ENCODE measurements around the gene CEPT1. TPM values are rescaled to one million over a fixed set of nuclear protein-coding genes. Genes with fewer than 3 reads are reported as not detected.

Gene CEPT1
- total and polyA plus RNA-seq, 9 of the 15 experiments (the other 6 are each of a cell fraction or from before 2014, with no cell fraction given), result 24.4 to 72.6 (median 42.4) TPM

- TF ChIP-seq FOSL1 (tag; conservative IDR thresholded peaks at IDR 0.05) (peak; percentile 51), THRAP3 (IDR thresholded peaks at IDR 0.05; ENCODE audit: borderline replicate concordance) (no peak), PML (IDR thresholded peaks at IDR 0.05; ENCODE audit: low read length) (0 out of 2 replicates have a peak, but pooled peaks have one; percentile 24), CBX8 (IDR thresholded peaks at IDR 0.05; ENCODE audit: borderline replicate concordance, extremely low read depth, low read depth, low read length, poor library complexity, severe bottlenecking) (no peak), PHF8 (IDR thresholded peaks at IDR 0.05; ENCODE audit: borderline replicate concordance, low read length) (no peak), NFE2 (IDR thresholded peaks at IDR 0.05; ENCODE audit: low read depth) (peak; percentile 68), SAFB2 (IDR thresholded peaks at IDR 0.05; ENCODE audit: borderline replicate concordance, low read depth, low read length, severe bottlenecking) (no peak), PHTF2 (CRISPR knock-in tag; IDR thresholded peaks at IDR 0.05) (no peak), FOXA1 (IDR thresholded peaks at IDR 0.05; ENCODE audit: borderline replicate concordance) (no peak), SMARCC2 (IDR thresholded peaks at IDR 0.05; ENCODE audit: low read depth) (0 out of 2 replicates have a peak, but pooled peaks have one; percentile 52), HDAC1 (IDR thresholded peaks at IDR 0.05) (0 out of 4 replicates have a peak, but pooled peaks of 1 of the 2 experiments have one; percentile 38), MAFF (IDR thresholded peaks at IDR 0.05; ENCODE audit: low read length) (peak; percentile 23; the same call in 1 of the 2 replicates)
These were observed 32.4 kb downstream of the CEPT1 start (continued) for GRCh38 chr1:111172463-111172862.

GRCh38 chr1:111174070-111174469 is 34.0 kb downstream of the CEPT1 start:
- no peaks in the 10 kb centered on the region for H3K9me3 ChIP-seq (replicated peaks; ENCODE audit: control insufficient read depth, insufficient read depth, low read depth, low read length)
- intact Hi-C loops (cut with micrococcal nuclease), result no loop called here
- no peaks in the 10 kb centered on the region for H3K79me2 ChIP-seq (ENCODE audit: control insufficient read depth, insufficient read depth, low read length)
- peaks cover 74% of the 10 kb centered on the region for H3K36me3 ChIP-seq (ENCODE audit: control insufficient read depth, insufficient read depth, low read length)
- no peak for ATAC-seq
- ChIA-PET CTCF (ENCODE audit: low intra/inter-chr PET ratio) (no interaction called here), POLR2A (interaction anchor here (1.5 to 2.1 kb wide), 3 partner anchors 9 to 14 kb away, joined by 4 to 6 read pairs (median 5); no protein-coding TSS in a partner anchor)
- no peaks in the 10 kb centered on the region for H3K27me3 ChIP-seq (ENCODE audit: control insufficient read depth in 2 of 2, insufficient read depth in 2 of 2, low read length in 2 of 2)
- H3K4me1 ChIP-seq (replicated peaks in 1 of 2; ENCODE audit: control insufficient read depth in 2 of 2, insufficient read depth in 2 of 2, low read length in 2 of 2), result peaks cover 0 to 9% of the 10 kb centered on the region in 2 experiments; a peak in 2 of 5 replicates
- no peak overlapping the region for H3K4me3 ChIP-seq
- H4K20me1 ChIP-seq (replicated peaks; ENCODE audit: control insufficient read depth, insufficient read depth, low read length), result no peaks in the 10 kb centered on the region
- in situ Hi-C loops (cut with MboI), result no loop called here
- no TSS peak for BruUV-seq (replicated peaks)
- H3K9me1 ChIP-seq (ENCODE audit: control insufficient read depth, insufficient read depth, low read length), result no peaks in the 10 kb centered on the region
- H3K9ac ChIP-seq (ENCODE audit: insufficient read depth in 1 of 2, low read depth in 2 of 2, low read length in 2 of 2), result no peak overlapping the region
- no peak overlapping the region for H3K4me2 ChIP-seq (ENCODE audit: insufficient read depth, low read length)
- H3K27ac ChIP-seq (ENCODE audit: extremely low read depth, low read depth, low read length), result no peak overlapping the region
- no peak for FAIRE-seq
- no peak for DNase-seq (ENCODE audit: extremely low read depth in 1 of 4, low spot score in 3 of 4)
- H2AFZ ChIP-seq (ENCODE audit: low read depth, low read length), result no peak overlapping the region
- TF ChIP-seq FOXP4 (CRISPR knock-in tag; IDR thresholded peaks at IDR 0.05; ENCODE audit: borderline replicate concordance) (no peak), ZNF280B (CRISPR knock-in tag; IDR thresholded peaks at IDR 0.05) (no peak), ZFP1 (CRISPR knock-in tag; IDR thresholded peaks at IDR 0.05) (no peak), MBD1 (CRISPR knock-in tag; IDR thresholded peaks at IDR 0.05) (no peak), NELFE (IDR thresholded peaks at IDR 0.05; ENCODE audit: insufficient read depth, insufficient read length) (no peak), ZNF347 (CRISPR knock-in tag; IDR thresholded peaks at IDR 0.05; ENCODE audit: low read depth) (no peak)

All from K562 (cell line).